MM.1S (cell line): ENCODE measurements around the gene FAM20C.

ENCODE experiments used
- DNase-seq: peaks from one replicate; pipeline ENCODE4 v3.0.0-alpha.2; 2015
- H2AFZ ChIP-seq: fragments of 300-600 bp; sonication (generic); 2 replicates; pipeline ENCODE4 v1.6.0; 2016; ENCODE audit warnings: antibody characterized with exemption, low read length
- H3F3A ChIP-seq: fragments of 300-600 bp; sonication (generic); 2 replicates; pipeline ENCODE4 v1.6.1; 2016; ENCODE audit warnings: mild to moderate bottlenecking, antibody characterized with exemption, low read length, moderate library complexity, mixed read lengths; ENCODE audit not compliant: insufficient read depth
- H3K27ac ChIP-seq: fragments of 300-600 bp; sonication (generic); 2 replicates; pipeline ENCODE4 v1.5.1; 2016; ENCODE audit warnings: mild to moderate bottlenecking, low read length
- H3K27me3 ChIP-seq: fragments of 300-600 bp; sonication (generic); replicated peaks from 2 replicates; pipeline ENCODE4 v1.6.0; 2016; ENCODE audit warnings: low read length; ENCODE audit not compliant: insufficient read depth
- H3K36me3 ChIP-seq: fragments of 300-600 bp; sonication (generic); replicated peaks from 2 replicates; pipeline ENCODE4 v1.6.1; 2016; ENCODE audit warnings: mild to moderate bottlenecking, low read length, mixed read lengths; ENCODE audit not compliant: insufficient read depth
- H3K4me1 ChIP-seq: fragments of 300-600 bp; sonication (generic); 2 replicates; pipeline ENCODE4 v1.6.1; 2016; ENCODE audit warnings: low read length, mixed read lengths
- H3K4me2 ChIP-seq: fragments of 300-600 bp; sonication (generic); 2 replicates; pipeline ENCODE4 v1.6.0; 2016; ENCODE audit warnings: low read depth, low read length
- H3K4me3 ChIP-seq: fragments of 300-600 bp; sonication (generic); 2 replicates; pipeline ENCODE4 v1.5.1; 2016; ENCODE audit warnings: low read length, mixed read lengths
- H3K79me2 ChIP-seq: fragments of 300-600 bp; sonication (generic); 2 replicates; pipeline ENCODE4 v1.6.1; 2016; ENCODE audit warnings: mixed run types, low read length, mixed read lengths
- H3K9ac ChIP-seq: fragments of 300-600 bp; sonication (generic); 2 replicates; pipeline ENCODE4 v1.6.1; 2016; ENCODE audit warnings: low read length, mixed read lengths
- H3K9me2 ChIP-seq: fragments of 300-600 bp; sonication (generic); replicated peaks from 2 replicates; pipeline ENCODE4 v1.6.1; 2016; ENCODE audit warnings: mild to moderate bottlenecking, low read length, mixed read lengths; ENCODE audit not compliant: insufficient read depth
- H3K9me3 ChIP-seq: fragments of 300-600 bp; sonication (generic); replicated peaks from 2 replicates; pipeline ENCODE4 v1.6.1; 2016; ENCODE audit warnings: mild to moderate bottlenecking, low read length, mixed read lengths; ENCODE audit not compliant: insufficient read depth
- H4K20me1 ChIP-seq: fragments of 300-600 bp; sonication (generic); 2 replicates; pipeline ENCODE4 v1.6.1; 2016; ENCODE audit warnings: mild to moderate bottlenecking, low read length, moderate library complexity, mixed read lengths; ENCODE audit not compliant: insufficient read depth
- CTCF ChIP-seq: fragments of 300-600 bp; sonication (generic); IDR thresholded peaks from 2 replicates; pipeline ENCODE4 v1.5.1; 2016; ENCODE audit warnings: antibody characterized with exemption, low read length, mixed read lengths
- EZH2 ChIP-seq: fragments of 300-600 bp; sonication (generic); optimal IDR thresholded peaks from 2 replicates; pipeline ENCODE3; 2017; ENCODE audit warnings: low read depth, mild to moderate bottlenecking, antibody characterized with exemption, low read length, mixed read lengths
- EZH2phosphoT487 ChIP-seq: fragments of 300-600 bp; sonication (generic); IDR thresholded peaks from 2 replicates; pipeline ENCODE4 v1.6.1; 2018; ENCODE audit warnings: antibody characterized with exemption, low read length

Gene FAM20C

GRCh38 chr7:247636-248035, 55.3 kb downstream of the FAM20C start:
- TF ChIP-seq EZH2phosphoT487: no peak
- TF ChIP-seq CTCF: no peak
- no peak for TF ChIP-seq EZH2
- Histone ChIP-seq H4K20me1 (no peaks in the 10 kb centered on the region), H3K9me3 (no peaks in the 10 kb centered on the region), H3K9ac (no peak overlapping the region), H3K4me3 (no peak overlapping the region), H3F3A (no peaks in the 10 kb centered on the region), H3K27me3 (no peaks in the 10 kb centered on the region), H2AFZ (no peak overlapping the region), H3K4me1 (no peaks in the 10 kb centered on the region), H3K27ac (no peak overlapping the region), H3K79me2 (no peaks in the 10 kb centered on the region), H3K9me2 (no peaks in the 10 kb centered on the region), H3K36me3 (no peaks in the 10 kb centered on the region), H3K4me2 (no peak overlapping the region)
- DNase-seq: no peak

GRCh38 chr7:248732-249435, 56.5 kb downstream of the FAM20C start:
- Histone ChIP-seq H3K9me3 (no peaks in the 10 kb centered on the region), H3K9ac (no peak overlapping the region), H2AFZ (no peak overlapping the region), H3K27ac (no peak overlapping the region), H4K20me1 (no peaks in the 10 kb centered on the region), H3K79me2 (no peaks in the 10 kb centered on the region), H3K4me2 (no peak overlapping the region), H3K27me3 (no peaks in the 10 kb centered on the region), H3K4me1 (no peaks in the 10 kb centered on the region), H3K4me3 (no peak overlapping the region), H3K9me2 (no peaks in the 10 kb centered on the region), H3F3A (no peaks in the 10 kb centered on the region), H3K36me3 (no peaks in the 10 kb centered on the region)
- no peak for TF ChIP-seq EZH2phosphoT487
- no peak for TF ChIP-seq CTCF
- no peak for TF ChIP-seq EZH2
- no peak for DNase-seq

GRCh38 chr7:249989-250388, 57.6 kb downstream of the FAM20C start:
- Histone ChIP-seq H3K4me3 (no peak overlapping the region), H3K79me2 (no peaks in the 10 kb centered on the region), H4K20me1 (no peaks in the 10 kb centered on the region), H3K4me2 (no peak overlapping the region), H2AFZ (no peak overlapping the region), H3K9me3 (no peaks in the 10 kb centered on the region), H3F3A (no peaks in the 10 kb centered on the region), H3K36me3 (no peaks in the 10 kb centered on the region), H3K9ac (no peak overlapping the region), H3K4me1 (no peaks in the 10 kb centered on the region), H3K27me3 (no peaks in the 10 kb centered on the region), H3K27ac (no peak overlapping the region), H3K9me2 (no peaks in the 10 kb centered on the region)
- TF ChIP-seq EZH2 (no peak), CTCF (no peak), EZH2phosphoT487 (no peak)
- no peak for DNase-seq
